IPS DF 6.9 (cell line): Measurements from ENCODE around the gene MYOC.
"Not testable (repeated sequence)": the region's sequence is repeated elsewhere in the genome, so short reads cannot be mapped to it uniquely, and the experiment has no call there.

Experiments
- DNase-seq: peaks from one replicate; pipeline ENCODE4 v3.0.0-alpha.2; 2013; ENCODE audit warnings: low read depth, low spot score
- H3K27ac ChIP-seq: one replicate; pipeline ENCODE4 v1.5.1; 2013; ENCODE audit warnings: low read length, control low read depth
- H3K27me3 ChIP-seq: 2 replicates; pipeline ENCODE4 v1.6.1; 2013; ENCODE audit warnings: mild to moderate bottlenecking, low read length; ENCODE audit not compliant: control insufficient read depth, insufficient read depth
- H3K36me3 ChIP-seq: 2 replicates; pipeline ENCODE4 v1.6.1; 2013; ENCODE audit warnings: low read length; ENCODE audit not compliant: control insufficient read depth, insufficient read depth
- H3K4me1 ChIP-seq: 2 replicates; pipeline ENCODE4 v1.6.1; 2013; ENCODE audit warnings: low read length; ENCODE audit not compliant: control insufficient read depth, insufficient read depth
- H3K4me3 ChIP-seq: 2 replicates; pipeline ENCODE4 v1.5.1; 2013; ENCODE audit warnings: mild to moderate bottlenecking, low read length
- H3K9me3 ChIP-seq: 2 replicates; pipeline ENCODE4 v1.6.1; 2013; ENCODE audit warnings: low read length, inconsistent platforms; ENCODE audit not compliant: control insufficient read depth, insufficient read depth
- WGBS: extraction: QIAGEN DNeasy Blood & Tissue Kit; methylation state at CpG from one replicate; pipeline ENCODE4 v1.1.7; 2013; ENCODE audit warnings: mixed read lengths, missing lambda C conversion rate; ENCODE audit not compliant: insufficient read length, insufficient coverage; 5-methylcytosine and 5-hydroxymethylcytosine counted together

MYOC gene

GRCh38 chr1:171606402-171606941 lies 46.0 kb downstream of the MYOC start:
- no CpG with 5 or more reads among the region's 10 CpGs for WGBS
- Histone ChIP-seq H3K27me3 (no peaks in the 10 kb centered on the region), H3K4me1 (no peaks in the 10 kb centered on the region; the same call in 1 of the 2 replicates), H3K27ac (no peak overlapping the region), H3K4me3 (no peak overlapping the region), H3K9me3 (no peaks in the 10 kb centered on the region), H3K36me3 (no peaks in the 10 kb centered on the region)
- no peak for DNase-seq

GRCh38 chr1:171603042-171603441 lies 49.4 kb downstream of the MYOC start:
- not testable (repeated sequence) for H3K9me3 ChIP-seq, H3K27ac ChIP-seq, H3K4me3 ChIP-seq, H3K27me3 ChIP-seq, H3K36me3 ChIP-seq, H3K4me1 ChIP-seq, DNase-seq
- WGBS: no CpG with 5 or more reads among the region's 6 CpGs

GRCh38 chr1:171600862-171601261 lies 51.6 kb downstream of the MYOC start:
- Histone ChIP-seq H3K4me1 (no peaks in the 10 kb centered on the region; the same call in 1 of the 2 replicates), H3K36me3 (no peaks in the 10 kb centered on the region), H3K9me3 (no peaks in the 10 kb centered on the region), H3K4me3 (no peak overlapping the region), H3K27me3 (no peaks in the 10 kb centered on the region), H3K27ac (no peak overlapping the region)
- WGBS: no CpG with 5 or more reads among the region's 13 CpGs
- no peak for DNase-seq

- not testable (repeated sequence) for H3K4me1 ChIP-seq
Measured at GRCh38 chr1:171600310-171600709, 52.2 kb downstream of the MYOC start.

GRCh38 chr1:171597203-171597602 lies 55.3 kb downstream of the MYOC start:
- Histone ChIP-seq H3K27ac (no peak overlapping the region), H3K9me3 (no peaks in the 10 kb centered on the region), H3K27me3 (no peaks in the 10 kb centered on the region), H3K4me3 (no peak overlapping the region), H3K4me1 (no peaks in the 10 kb centered on the region), H3K36me3 (peaks cover 2% of the 10 kb centered on the region; the same call in 1 of the 2 replicates)
- no CpG with 5 or more reads among the region's 1 CpG for WGBS
- no peak for DNase-seq

More at GRCh38 chr1:171600310-171600709, 52.2 kb downstream of the MYOC start:
- H3K27ac ChIP-seq, H3K27me3 ChIP-seq, H3K9me3 ChIP-seq, H3K4me3 ChIP-seq, DNase-seq, H3K36me3 ChIP-seq: not testable (repeated sequence)
- WGBS: no CpG with 5 or more reads among the region's 2 CpGs

- no peaks in the 10 kb centered on the region for H3K27me3 ChIP-seq
- H3K9me3 ChIP-seq: no peaks in the 10 kb centered on the region
- H3K27ac ChIP-seq: no peak overlapping the region
- no peak for DNase-seq
- no peaks in the 10 kb centered on the region for H3K4me1 ChIP-seq
- no CpG with 5 or more reads among the region's 2 CpGs for WGBS
- H3K4me3 ChIP-seq: no peak overlapping the region
- peaks cover 4% of the 10 kb centered on the region; the same call in 1 of the 2 replicates for H3K36me3 ChIP-seq
Measured at GRCh38 chr1:171596705-171597104, 55.8 kb downstream of the MYOC start.

- no CpG with 5 or more reads among the region's 1 CpG for WGBS
- Histone ChIP-seq H3K36me3 (peaks cover 8% of the 10 kb centered on the region; the same call in 1 of the 2 replicates), H3K27me3 (no peaks in the 10 kb centered on the region), H3K4me3 (no peak overlapping the region), H3K9me3 (no peaks in the 10 kb centered on the region), H3K4me1 (no peaks in the 10 kb centered on the region), H3K27ac (no peak overlapping the region)
- no peak for DNase-seq
Measured at GRCh38 chr1:171596119-171596518, 56.4 kb downstream of the MYOC start.

GRCh38 chr1:171595324-171595723 lies 57.2 kb downstream of the MYOC start:
- Histone ChIP-seq H3K36me3 (peaks cover 8% of the 10 kb centered on the region; the same call in 1 of the 2 replicates), H3K9me3 (no peaks in the 10 kb centered on the region), H3K27ac (no peak overlapping the region), H3K4me3 (no peak overlapping the region), H3K27me3 (no peaks in the 10 kb centered on the region), H3K4me1 (no peaks in the 10 kb centered on the region)
- DNase-seq: no peak
- no CpG with 5 or more reads among the region's 1 CpG for WGBS

- no peak overlapping the region for H3K27ac ChIP-seq
- no peaks in the 10 kb centered on the region for H3K27me3 ChIP-seq
- H3K9me3 ChIP-seq: no peaks in the 10 kb centered on the region
- H3K36me3 ChIP-seq: peaks cover 17% of the 10 kb centered on the region; the same call in 1 of the 2 replicates
- no CpG with 5 or more reads among the region's 1 CpG for WGBS
- no peak for DNase-seq
- H3K4me3 ChIP-seq: no peak overlapping the region
- H3K4me1 ChIP-seq: no peaks in the 10 kb centered on the region
Measured at GRCh38 chr1:171590022-171590421, 62.5 kb downstream of the MYOC start.

GRCh38 chr1:171588230-171588629 lies 64.3 kb downstream of the MYOC start:
- peaks cover 25% of the 10 kb centered on the region; the same call in 1 of the 2 replicates for H3K36me3 ChIP-seq
- no peak overlapping the region for H3K4me3 ChIP-seq
- no peaks in the 10 kb centered on the region for H3K27me3 ChIP-seq
- H3K27ac ChIP-seq: no peak overlapping the region
- no peak for DNase-seq
- no peaks in the 10 kb centered on the region for H3K9me3 ChIP-seq
- WGBS: no CpG with 5 or more reads among the region's 2 CpGs
- no peaks in the 10 kb centered on the region for H3K4me1 ChIP-seq

- no CpG with 5 or more reads among the region's 9 CpGs for WGBS
- H3K4me3 ChIP-seq: no peak overlapping the region
- no peaks in the 10 kb centered on the region for H3K9me3 ChIP-seq
- H3K36me3 ChIP-seq: peaks cover 19% of the 10 kb centered on the region; the same call in 1 of the 2 replicates
- H3K4me1 ChIP-seq: no peaks in the 10 kb centered on the region
- no peaks in the 10 kb centered on the region for H3K27me3 ChIP-seq
- no peak for DNase-seq
- H3K27ac ChIP-seq: no peak overlapping the region
Measured at GRCh38 chr1:171585715-171586114, 66.8 kb downstream of the MYOC start.
